ENCODE data around the gene THOC5.

DNA sequence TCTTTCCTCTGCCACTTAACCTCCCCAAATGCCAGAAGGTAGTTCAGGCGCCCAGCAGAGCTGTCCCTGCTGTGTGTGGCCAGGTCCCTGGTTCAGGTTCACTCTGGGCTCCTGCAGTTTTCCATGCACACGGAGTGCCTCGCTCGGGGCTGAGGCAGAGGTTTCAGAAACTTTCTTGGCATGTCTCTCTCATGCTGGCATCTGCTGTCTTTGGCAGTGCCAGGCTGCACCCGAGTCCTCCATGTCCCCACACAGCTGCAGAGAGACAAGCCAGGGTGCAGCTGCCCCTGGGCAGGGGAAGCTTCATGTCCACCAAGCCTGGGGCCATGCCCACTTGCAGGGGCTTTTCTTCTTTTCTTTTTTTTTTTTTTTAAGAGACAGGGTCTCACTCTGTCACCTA is 80.6 kb downstream of the THOC5 start:
- TF ChIP-seq, protein P1, sequence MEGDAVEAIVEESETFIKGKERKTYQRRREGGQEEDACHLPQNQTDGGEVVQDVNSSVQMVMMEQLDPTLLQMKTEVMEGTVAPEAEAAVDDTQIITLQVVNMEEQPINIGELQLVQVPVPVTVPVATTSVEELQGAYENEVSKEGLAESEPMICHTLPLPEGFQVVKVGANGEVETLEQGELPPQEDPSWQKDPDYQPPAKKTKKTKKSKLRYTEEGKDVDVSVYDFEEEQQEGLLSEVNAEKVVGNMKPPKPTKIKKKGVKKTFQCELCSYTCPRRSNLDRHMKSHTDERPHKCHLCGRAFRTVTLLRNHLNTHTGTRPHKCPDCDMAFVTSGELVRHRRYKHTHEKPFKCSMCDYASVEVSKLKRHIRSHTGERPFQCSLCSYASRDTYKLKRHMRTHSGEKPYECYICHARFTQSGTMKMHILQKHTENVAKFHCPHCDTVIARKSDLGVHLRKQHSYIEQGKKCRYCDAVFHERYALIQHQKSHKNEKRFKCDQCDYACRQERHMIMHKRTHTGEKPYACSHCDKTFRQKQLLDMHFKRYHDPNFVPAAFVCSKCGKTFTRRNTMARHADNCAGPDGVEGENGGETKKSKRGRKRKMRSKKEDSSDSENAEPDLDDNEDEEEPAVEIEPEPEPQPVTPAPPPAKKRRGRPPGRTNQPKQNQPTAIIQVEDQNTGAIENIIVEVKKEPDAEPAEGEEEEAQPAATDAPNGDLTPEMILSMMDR (IDR thresholded peaks at IDR 0.05), result no peak
- TF ChIP-seq POLR2A (IDR thresholded peaks at IDR 0.05), result no peak

Data from adrenal gland (tissue), 5 donors.